Left renal pelvis (tissue), 4 donors: ENCODE results near the gene A2ML1. TPM values are rescaled to one million over a fixed set of nuclear protein-coding genes. Genes with fewer than 3 reads are reported as not detected.
"Not testable (repeated sequence)": the region's sequence is repeated elsewhere in the genome, so short reads cannot be mapped to it uniquely, and the experiment has no call there.

ENCODE experiments used
- DNase-seq, 4 donors: peaks; one replicate each; pipeline ENCODE4 v3.0.0-alpha.2; 2013; ENCODE audit warnings: low read depth in 4 of 4, low spot score in 3 of 4
- polyA plus RNA-seq, 4 donors: library from polyadenylated mRNA; unstranded; fragments of 120-200 nt; gene quantifications; one replicate each; pipeline ENCODE4 v1.2.1, GENCODE V29; 2013; ENCODE audit not compliant: insufficient read length in 4 of 4

The A2ML1 gene
- under 1 TPM; 0.10 to 0.64 (median 0.29) TPM for polyA plus RNA-seq

DNA sequence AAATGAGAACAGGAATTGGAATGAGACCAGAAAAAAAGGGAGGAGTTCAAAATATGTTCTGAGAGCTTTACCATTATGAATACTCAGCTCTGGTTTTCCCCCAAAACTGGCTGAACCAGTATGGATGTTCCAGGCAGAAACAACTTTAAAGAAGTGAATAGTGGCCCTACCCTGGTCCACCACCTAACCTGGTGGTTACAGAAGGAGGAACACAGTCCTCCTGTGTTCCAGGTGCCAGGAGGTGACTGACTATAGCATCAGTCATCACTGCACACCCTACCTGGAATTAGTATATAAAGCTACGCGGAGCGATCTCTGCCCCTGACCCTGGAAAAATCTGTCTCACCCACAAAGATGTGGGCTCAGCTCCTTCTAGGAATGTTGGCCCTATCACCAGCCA is at the start of gene A2ML1:
A2ML1 (plus strand) TSS at position 324 of the 400 bp plus-strand sequence; CDS start at position 355, 31 bp downstream.
- no peak for DNase-seq

DNA sequence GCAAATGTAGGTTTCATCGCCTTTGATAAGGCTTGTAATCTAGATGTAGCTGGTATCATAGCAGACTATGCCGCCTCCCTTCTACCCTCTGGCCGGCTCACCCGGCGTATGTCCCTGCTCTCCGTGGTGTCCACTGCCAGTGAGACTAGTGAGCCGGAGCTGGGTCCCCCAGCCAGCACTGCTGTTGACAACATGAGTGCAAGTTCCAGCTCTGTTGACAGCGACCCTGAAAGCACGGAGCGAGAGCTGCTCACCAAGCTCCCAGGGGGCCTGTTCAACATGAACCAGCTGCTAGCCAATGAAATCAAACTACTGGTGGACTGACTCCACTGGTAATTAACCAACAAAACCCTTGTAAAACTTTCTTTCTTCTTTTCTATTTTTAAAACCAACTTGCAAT is 49.0 kb upstream of the A2ML1 start:
- DNase-seq = peak in 1 of 4 donors; percentile 6

DNA sequence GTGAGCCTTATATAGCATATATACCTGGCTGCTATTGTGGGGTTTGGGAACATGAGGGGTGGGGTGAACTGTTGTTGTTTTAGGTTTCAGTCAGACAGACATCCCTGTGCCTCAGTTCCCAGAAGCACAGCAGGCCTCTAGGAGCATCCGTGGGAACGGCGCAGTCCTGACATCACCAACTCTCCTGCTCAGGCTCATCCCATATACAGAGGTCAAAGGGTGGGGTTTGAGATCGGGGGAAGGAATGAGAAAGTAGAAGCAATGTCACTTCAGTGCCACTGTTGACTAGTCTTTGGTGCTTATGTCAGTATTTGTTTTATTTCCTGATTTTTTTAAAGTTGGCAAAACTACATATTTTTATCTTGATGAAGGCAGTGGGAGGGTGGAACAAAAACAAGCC is 43.1 kb upstream of the A2ML1 start:
- no peak for DNase-seq

DNA sequence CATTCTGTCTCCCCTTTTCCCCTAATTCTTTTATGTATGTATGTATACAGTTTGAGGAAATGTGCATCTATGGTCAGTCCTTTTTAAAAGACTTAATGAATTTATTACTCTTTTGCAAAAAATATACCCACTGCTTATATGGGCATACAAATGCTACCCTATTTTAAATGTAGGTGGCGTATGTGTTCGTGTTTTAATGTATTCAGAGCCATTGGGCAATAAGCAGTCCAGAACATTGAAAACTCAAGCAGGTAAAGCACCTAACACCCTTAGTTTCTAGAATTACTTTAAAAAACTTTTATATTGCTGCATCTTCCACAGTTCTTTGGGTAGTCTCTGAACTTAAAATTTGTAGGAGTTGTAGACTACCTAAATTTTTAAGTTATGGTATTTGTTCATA is 42.6 kb upstream of the A2ML1 start:
- no peak for DNase-seq

DNA sequence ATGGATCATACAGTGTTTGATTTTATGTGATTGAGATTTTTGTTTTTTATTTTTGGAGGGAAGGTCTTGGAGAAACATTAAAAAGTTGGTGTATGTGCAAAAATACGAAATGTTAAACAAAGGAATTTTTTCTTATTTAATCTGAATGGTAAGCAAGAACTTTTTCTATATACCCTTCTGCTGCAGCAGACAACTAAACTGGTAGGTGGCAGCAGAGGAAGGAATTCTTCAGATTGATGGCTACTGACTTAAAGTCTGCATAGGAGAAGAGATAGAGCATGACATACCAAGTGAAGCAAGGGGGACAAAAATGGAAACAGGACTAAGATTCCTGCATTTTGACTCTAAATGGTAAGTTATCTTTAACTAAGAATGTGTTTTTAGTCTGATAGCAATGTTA is 42.0 kb upstream of the A2ML1 start:
- peak in 1 of 4 donors; percentile 2 for DNase-seq

DNA sequence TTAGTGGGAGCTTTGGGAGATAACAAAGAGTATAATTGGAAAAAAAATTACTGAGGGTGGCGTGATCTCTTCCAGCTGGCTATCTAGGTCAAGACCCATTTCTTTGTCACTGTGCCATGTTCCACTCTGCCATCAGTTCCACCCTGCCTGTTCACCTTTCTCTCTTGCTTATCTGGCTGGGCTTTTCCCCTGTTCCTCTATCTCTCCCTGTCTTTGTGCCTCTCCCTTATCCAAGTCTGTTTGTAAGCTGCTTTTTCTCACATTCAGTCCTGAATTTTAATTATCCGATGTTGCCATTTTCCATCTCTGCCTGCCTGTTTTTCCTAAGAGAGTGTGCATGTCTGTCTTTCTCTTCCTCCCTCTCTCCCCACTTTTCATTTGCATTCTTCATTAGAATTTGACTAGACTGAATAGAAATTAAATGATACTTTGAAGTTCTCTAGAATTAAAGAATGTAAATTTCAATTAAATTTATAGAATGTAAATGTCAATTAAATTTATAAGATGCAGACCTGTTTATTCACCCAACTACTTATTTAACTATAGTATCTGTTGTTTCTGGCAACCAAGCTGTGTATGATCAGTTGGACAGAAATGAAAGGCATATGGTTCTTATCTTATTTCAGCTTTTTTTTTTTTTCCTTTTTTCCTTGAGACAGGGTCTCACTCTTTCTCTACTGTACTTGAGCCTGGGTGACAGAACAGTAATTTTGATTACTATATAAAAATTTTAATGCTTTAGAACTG is 40.9 kb upstream of the A2ML1 start:
- DNase-seq = no peak

DNA sequence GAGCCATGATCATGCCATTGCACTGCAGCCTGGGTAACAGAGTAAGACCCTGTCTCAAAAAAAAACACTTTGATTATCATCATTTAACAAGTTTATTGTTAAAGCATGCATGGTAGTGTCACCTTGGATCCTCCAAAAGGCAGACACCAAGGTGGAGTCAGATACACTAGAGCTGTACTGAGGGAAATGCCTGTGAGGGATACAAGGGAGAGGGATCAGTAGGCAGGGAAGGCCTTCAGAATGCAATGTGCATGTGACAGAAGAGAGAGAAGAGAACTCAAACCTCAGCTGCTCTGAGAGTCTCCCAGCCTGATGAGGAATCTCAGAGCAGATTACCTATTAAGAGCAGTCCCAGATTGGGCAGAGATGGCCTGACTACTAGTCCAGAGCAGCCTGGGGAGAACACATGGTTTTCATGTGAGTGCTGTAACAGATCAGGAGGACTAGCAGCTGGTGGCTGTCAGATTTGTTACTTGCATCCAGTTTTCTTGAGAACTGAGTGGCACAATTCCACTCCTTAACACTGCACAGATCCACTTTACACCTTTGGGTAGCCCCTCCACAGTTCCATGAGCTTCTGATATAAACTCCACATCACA is 38.0 kb upstream of the A2ML1 start:
- DNase-seq = no peak

DNA sequence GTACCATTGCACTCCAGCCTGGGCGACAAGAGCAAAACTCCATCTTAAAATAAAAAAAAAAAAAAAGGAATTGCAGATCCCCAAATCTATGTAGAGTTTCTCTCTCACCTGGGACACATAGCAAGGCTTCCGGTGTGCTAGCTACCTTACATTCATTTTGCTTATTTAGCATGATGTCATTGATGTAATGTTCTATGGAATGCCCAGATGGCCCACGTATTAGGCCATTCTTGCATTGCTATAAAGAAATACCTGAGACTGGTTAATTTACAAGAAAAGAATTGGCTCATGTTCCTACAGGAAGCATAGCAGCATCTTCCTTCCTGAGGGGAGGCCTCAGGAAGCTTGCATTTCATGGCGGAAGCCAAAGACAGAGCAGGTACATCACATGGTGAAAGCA is 36.9 kb upstream of the A2ML1 start:
- DNase-seq = no peak

DNA sequence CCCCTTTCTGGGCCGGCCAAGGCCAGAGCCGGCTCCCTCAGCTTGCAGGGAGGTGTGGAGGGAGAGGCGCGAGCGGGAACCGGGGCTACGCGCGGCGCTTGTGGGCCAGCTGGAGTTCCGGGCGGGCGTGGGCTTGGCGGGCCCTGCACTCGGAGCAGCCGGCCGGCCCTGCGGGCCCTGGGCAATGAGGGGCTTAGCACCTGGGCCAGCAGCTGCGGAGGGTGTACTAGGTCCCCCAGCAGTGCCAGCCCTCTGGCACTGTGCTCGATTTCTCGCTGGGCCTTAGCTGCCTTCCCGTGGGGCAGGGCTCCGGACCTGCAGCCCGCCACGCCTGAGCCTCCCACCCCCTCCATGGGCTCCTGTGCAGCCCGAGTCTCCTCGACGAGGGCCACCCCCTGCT is 35.2 kb upstream of the A2ML1 start:
- not testable (repeated sequence) for DNase-seq

DNA sequence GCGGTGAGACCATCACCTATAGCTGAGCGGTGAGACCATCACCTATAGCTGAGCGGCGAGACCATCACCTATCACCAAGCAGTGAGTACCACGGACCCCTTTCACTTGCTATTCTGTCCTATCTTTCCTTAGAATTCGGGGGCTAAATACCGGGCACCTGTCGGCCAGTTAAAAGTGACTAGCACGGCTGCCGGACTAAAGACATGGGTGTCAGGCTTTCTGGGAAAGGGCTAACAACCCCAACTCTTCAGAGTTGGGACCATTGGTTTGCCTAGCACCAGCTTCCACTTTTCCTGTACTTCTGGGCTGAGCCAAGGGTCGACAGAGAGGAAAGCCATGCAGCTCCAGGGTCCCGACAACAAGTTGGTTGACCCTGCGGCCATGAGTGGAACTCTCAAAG is 33.7 kb upstream of the A2ML1 start:
- not testable (repeated sequence) for DNase-seq

DNA sequence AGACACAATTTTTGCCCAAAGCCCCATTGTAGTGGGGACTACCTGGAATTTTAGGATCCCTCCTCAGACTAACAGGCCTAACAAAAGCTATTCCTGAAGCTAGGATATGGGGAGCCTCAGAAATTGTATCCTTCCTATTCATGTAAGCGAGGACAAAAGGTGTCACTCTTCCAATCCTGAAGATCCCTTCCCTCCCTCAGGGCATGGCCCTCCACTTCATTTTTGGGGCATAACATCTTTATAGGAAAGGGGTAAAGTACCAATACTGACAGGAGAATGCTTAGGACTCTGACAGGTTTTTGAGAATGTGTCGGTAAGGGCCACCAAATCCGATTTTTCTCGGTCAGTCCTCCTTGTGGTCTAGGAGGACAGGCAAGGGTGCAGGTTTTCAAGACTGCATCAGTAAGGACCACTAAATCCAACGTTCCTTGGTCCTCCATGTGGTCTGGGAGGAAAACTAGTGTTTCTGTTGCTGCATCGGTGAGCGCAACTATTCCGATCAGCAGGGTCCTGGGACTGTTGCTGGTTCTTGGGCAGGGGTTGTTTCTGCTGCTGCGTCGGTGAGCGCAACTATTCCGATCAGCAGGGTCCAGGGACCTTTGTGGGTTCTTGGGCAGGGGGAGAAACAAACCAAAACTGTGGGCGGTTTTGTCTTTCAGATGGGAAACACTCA is 32.9 kb upstream of the A2ML1 start:
- not testable (repeated sequence) for DNase-seq

DNA sequence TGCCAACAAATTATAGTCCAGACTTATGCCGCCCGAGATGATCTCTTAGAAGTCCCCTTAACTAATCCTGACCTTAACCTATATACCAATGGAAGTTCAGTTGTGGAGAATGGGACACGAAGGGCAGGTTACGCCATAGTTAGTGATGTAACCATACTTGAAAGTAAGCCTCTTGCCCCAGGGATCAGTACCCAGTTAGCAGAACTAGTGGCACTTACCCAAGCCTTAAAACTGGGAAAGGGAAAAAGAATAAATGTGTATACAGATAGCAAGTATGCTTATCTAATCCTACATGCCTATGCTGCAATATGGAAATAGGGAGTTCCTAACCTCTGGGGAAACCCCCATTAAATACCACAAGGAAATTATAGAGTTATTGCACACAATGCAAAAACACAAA is 29.2 kb upstream of the A2ML1 start:
- DNase-seq = not testable (repeated sequence)

DNA sequence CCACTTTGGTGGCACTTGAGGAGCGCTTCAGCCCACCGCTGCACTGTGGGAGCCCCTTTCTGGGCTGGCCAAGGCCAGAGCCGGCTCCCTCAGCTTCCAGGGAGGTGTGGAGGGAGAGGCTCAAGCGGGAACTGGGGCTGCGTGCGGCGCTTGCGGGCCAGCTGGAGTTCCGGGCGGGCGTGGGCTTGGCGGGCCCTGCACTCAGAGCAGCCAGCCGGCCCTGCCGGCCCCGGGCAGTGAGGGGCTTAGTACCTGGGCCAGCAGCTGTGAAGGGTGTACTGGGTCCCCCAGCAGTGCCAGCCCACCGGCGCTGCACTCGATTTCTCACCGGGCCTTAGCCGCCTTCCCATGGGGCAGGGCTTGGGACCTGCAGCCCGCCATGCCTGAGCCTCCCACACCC is 27.8 kb upstream of the A2ML1 start:
- not testable (repeated sequence) for DNase-seq

DNA sequence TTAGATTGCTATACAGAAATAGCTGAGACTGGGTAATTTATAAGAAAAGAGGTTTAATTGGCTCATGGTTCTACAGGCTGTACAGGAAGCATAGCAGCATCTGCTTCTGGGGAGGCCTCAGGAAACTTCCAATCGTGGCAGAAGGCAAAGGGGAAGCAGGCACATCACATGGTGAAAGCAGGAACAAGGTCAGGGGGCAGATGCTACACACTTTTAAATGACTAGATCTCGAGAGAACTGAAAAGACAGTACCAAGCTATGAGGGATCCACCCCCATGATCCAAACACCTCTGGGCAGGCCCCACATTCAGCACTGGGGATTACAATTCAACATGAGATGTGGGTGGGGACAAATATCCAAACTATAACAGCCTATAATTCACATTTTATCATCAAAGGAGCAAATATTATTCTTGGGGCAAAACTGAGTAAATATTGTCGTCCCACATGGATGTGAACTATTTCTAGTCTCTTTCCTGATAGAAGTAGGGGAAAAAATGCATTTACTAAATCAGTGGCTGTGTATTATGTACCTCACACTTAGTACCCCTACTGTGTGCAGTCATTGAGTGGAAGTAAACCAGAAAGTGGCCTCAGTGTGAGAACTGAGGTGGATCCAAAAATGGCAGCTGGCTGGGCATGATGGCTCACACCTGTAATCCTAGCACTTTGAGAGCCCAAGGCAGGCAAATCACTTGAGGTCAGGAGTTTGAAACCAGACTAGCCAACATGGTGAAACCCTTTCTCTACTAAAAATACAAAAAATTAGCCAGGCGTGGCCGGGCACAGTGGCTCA is 25.4 kb upstream of the A2ML1 start:
- no peak for DNase-seq

DNA sequence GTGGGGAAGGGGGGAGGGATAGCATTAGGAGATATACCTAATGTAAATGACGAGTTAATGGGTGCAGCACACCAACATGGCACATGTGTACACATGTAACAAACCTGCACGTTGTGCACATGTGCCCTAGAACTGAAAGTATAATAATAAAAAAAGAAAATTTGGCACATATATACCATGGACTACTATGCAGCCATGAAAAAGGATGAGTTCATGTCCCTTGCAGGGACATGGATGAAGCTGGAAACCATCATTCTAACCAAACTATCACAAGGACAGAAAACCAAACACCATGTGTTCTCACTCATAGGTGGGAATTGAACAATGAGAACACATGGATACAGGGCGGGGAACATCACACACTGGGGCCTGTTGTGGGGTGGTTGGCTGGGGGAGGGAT is 21.2 kb upstream of the A2ML1 start:
- not testable (repeated sequence) for DNase-seq

DNA sequence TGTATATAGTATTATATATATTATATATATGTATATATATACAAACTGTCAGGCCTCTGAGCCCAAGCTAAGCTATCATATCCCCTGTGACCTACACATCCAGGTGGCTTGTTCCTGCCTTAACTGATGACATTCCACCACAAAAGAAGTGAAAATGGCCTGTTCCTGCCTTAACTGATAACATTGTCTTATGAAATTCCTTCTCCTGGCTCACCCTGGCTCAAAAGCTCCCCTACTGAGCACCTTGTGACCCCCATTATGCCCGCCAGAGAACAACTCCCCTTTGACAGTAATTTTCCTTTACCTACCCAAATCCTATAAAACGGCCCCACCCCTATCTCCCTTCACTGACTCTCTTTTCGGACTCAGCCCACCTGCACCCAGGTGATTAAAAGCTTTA is 17.6 kb upstream of the A2ML1 start:
- DNase-seq = not testable (repeated sequence)

DNA sequence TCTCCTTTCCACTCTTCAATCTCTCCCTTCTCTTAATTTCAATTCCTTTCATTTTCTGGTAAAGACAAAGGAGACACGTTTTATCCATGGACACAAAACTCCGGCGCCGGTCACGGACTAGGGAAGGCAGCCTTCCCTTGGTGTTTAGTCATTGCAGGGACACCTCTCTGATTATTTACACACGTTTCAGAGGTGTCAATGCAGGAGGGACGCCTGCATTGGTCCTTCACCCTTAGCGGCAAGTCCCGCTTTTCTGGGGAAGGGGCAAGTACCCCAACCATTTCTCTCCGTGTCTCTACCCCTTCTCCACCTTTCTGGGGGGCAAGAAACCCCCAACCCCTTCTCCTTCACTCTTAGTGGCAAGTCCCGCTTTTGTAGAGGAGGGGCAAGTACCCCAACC is 16.9 kb upstream of the A2ML1 start:
- not testable (repeated sequence) for DNase-seq

DNA sequence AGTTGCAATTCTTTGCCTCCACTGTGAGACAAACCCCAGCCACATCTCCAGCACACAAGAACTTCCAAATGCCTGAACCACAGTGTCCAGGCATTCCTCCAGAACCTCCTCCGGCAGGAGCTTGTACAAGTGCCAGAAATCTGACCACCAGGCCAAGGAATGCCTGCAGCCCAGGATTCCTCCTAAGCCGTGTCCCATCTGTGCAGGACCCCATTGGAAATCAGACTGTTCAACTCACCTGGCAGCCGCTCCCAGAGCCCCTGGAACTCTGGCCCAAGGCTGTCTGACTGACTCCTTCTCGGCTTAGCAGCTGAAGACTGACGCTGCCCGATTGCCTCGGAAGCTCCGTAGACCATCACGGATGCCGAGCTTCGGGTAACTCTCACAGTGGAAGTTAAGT is 15.3 kb upstream of the A2ML1 start:
- DNase-seq = not testable (repeated sequence)

DNA sequence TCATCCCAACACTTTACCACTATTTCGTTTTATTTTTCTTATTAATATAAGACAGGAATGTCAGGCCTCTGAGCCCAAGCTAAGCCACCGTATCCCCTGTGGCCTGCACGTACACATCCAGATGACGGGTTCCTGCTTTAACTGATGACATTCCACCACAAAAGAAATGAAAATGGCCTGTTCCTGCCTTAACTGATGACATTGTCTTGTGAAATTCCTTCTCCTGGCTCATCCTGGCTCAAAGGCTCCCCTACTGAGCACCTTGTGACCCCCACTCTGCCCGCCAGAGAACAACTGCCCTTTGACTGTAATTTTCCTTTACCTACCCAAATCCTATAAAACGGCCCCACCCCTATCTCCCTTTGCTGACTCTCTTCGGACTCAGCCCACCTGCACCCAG is 12.3 kb upstream of the A2ML1 start:
- DNase-seq = not testable (repeated sequence)

DNA sequence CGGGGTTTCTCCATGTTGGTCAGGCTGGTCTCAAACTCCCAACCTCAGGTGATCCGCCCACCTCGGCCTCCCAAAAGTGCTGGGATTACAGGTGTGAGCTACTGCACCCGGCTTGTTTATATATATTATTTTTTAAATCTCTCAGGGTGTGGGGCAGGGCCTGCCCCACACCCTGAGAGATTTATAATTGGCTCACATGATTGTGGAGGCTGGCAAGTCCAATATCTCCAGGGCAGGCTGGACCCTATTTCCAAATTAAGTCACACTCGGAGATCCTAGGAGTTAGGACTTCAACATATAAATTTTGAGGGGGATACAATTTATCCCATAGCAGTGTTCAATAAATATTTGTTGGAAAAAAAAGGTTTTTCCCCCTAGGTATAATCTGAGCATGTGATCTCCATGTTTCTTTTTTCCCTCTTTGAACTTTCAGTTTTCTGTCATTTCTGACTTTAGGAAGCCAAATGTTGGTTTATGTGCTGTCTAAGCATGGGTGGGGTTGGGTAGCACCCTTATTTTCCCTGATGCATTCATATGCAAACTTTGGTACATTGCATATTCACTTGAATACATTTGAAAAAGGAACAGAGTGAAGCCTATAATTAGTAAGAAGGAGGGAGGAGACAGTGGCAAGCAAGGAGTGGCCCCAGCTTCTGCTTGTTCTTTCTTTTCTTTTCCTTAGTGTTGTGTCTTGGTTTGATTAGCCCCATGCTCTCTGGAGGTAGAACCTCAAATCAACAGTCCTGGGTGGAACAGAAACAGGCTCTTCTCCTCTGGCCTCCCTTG is 8.7 kb upstream of the A2ML1 start:
- no peak for DNase-seq
